Bronchial epithelial cell (primary cell): ENCODE results near the gene DAB1. TPM values are rescaled to one million over a fixed set of nuclear protein-coding genes. Genes with fewer than 3 reads are reported as not detected.
A peak's percentile ranks its signal among the peaks of the same experiment; 100 is the strongest.

Experiments
- DNase-seq: peaks from one replicate; pipeline ENCODE4 v3.0.0-alpha.2; 2010; ENCODE audit warnings: low read depth
- FAIRE-seq: peaks from 2 replicates; lab custom pipeline; 2011; peaks lifted over from hg19 to GRCh38; lab: Jason Lieb, UNC
- H3K27me3 ChIP-seq: 2 replicates; pipeline ENCODE4 v1.5.1; 2011; ENCODE audit warnings: low read length; ENCODE audit not compliant: control insufficient read depth, insufficient read depth
- H3K36me3 ChIP-seq: 2 replicates; pipeline ENCODE4 v1.5.1; 2011; ENCODE audit warnings: low read length; ENCODE audit not compliant: control insufficient read depth, insufficient read depth
- H3K4me3 ChIP-seq: 2 replicates; pipeline ENCODE4 v1.5.1; 2011; ENCODE audit warnings: mild to moderate bottlenecking, low read depth, low read length, control low read depth
- CTCF ChIP-seq: IDR thresholded peaks from 2 replicates; pipeline ENCODE4 v1.5.1; 2011; ENCODE audit warnings: mild to moderate bottlenecking, moderate library complexity, low read length, control low read depth, inconsistent platforms; ENCODE audit not compliant: insufficient read depth, severe bottlenecking
- total RNA-seq: library from RNA; depleted of rRNA; stranded (reverse); fragments of >200 nt; gene quantifications from 2 replicates; pipeline ENCODE4 v1.2.1, GENCODE V29; 2014

Gene DAB1
- total RNA-seq, 1 donor from 2014 or later, result not detected

GRCh38 chr1:57447551-57447950 lies 23.7 kb upstream of the DAB1 start:
- no peak for DNase-seq
- Histone ChIP-seq H3K4me3 (no peak overlapping the region), H3K27me3 (no peaks in the 10 kb centered on the region), H3K36me3 (no peaks in the 10 kb centered on the region)
- no peak for FAIRE-seq
- no peak for TF ChIP-seq CTCF

- H3K36me3 ChIP-seq, result no peaks in the 10 kb centered on the region
- H3K27me3 ChIP-seq, result no peaks in the 10 kb centered on the region
- FAIRE-seq (no peak), DNase-seq (no peak)
- H3K4me3 ChIP-seq, result no peak overlapping the region
- no peak for TF ChIP-seq CTCF
Observed at GRCh38 chr1:57443004-57443403, 19.1 kb upstream of the DAB1 start.

- Histone ChIP-seq H3K27me3 (no peaks in the 10 kb centered on the region), H3K36me3 (no peaks in the 10 kb centered on the region), H3K4me3 (no peak overlapping the region)
- no peak for TF ChIP-seq CTCF
- no peak for FAIRE-seq
- no peak for DNase-seq
Observed at GRCh38 chr1:57440096-57440495, 16.2 kb upstream of the DAB1 start.

- Histone ChIP-seq H3K36me3 (no peaks in the 10 kb centered on the region), H3K4me3 (no peak overlapping the region), H3K27me3 (no peaks in the 10 kb centered on the region)
- no peak for TF ChIP-seq CTCF
- DNase-seq, result no peak
- no peak for FAIRE-seq
Observed at GRCh38 chr1:57431400-57431799, 7.5 kb upstream of the DAB1 start.

- DNase-seq, result no peak
- peaks cover 22% of the 10 kb centered on the region for H3K27me3 ChIP-seq
- TF ChIP-seq CTCF, result peak; percentile 77
- FAIRE-seq, result no peak
- no peak overlapping the region for H3K4me3 ChIP-seq
- no peaks in the 10 kb centered on the region for H3K36me3 ChIP-seq
Observed at GRCh38 chr1:57424231-57425027, 569 bp upstream of the DAB1 start.
